ENCODE results near the gene NXF1. TPM values are rescaled to one million over a fixed set of nuclear protein-coding genes. Genes with fewer than 3 reads are reported as not detected.
A peak's percentile ranks its signal among the peaks of the same experiment; 100 is the strongest.

NXF1 gene
- total and polyA plus RNA-seq, 2 of the 13 experiments (the other 11 are each of a cell fraction or from before 2014, with no cell fraction given): 30.4 to 30.9 TPM

GRCh38 chr11:62850911-62851806 lies 45.9 kb upstream of the NXF1 start (continued):
- TF ChIP-seq FUBP1 (CRISPR knock-in tag; IDR thresholded peaks at IDR 0.05; ENCODE audit: borderline replicate concordance) (0 out of 2 replicates have a peak, but pooled peaks have one; percentile 6), CCDC6 (CRISPR knock-in tag; IDR thresholded peaks at IDR 0.05) (no peak), KDM2A (CRISPR knock-in tag; IDR thresholded peaks at IDR 0.05; ENCODE audit: borderline replicate concordance, low read depth) (no peak), ZNF276 (CRISPR knock-in tag; IDR thresholded peaks at IDR 0.05; ENCODE audit: low read depth) (no peak), MIER2 (CRISPR knock-in tag; IDR thresholded peaks at IDR 0.05) (no peak), TRIM22 (IDR thresholded peaks at IDR 0.05) (no peak), NFKB2 (CRISPR knock-in tag; IDR thresholded peaks at IDR 0.05; ENCODE audit: borderline replicate concordance) (no peak), ZNF468 (CRISPR knock-in tag; IDR thresholded peaks at IDR 0.05) (no peak), LCORL (IDR thresholded peaks at IDR 0.05) (no peak), LCORL (CRISPR knock-in tag; IDR thresholded peaks at IDR 0.05) (no peak), ATF6 (CRISPR knock-in tag; conservative IDR thresholded peaks at IDR 0.05) (no peak), TAF1 (CRISPR knock-in tag; IDR thresholded peaks at IDR 0.05) (no peak; the same call in 1 of the 2 replicates), RBM22 (optimal IDR thresholded peaks at IDR 0.05; ENCODE audit: low read length) (peak; percentile 97), U2AF1 (optimal IDR thresholded peaks at IDR 0.05; ENCODE audit: low read depth, low read length) (peak; percentile 55), DNMT1 (CRISPR knock-in tag; IDR thresholded peaks at IDR 0.05) (no peak), BATF2 (CRISPR knock-in tag; IDR thresholded peaks at IDR 0.05) (no peak), EED (CRISPR knock-in tag; IDR thresholded peaks at IDR 0.05) (no peak), ZNF766 (CRISPR knock-in tag; IDR thresholded peaks at IDR 0.05; ENCODE audit: borderline replicate concordance) (no peak), PLRG1 (conservative IDR thresholded peaks at IDR 0.05) (no peak), ZMYM2 (CRISPR knock-in tag; IDR thresholded peaks at IDR 0.05) (no peak), AKAP8 (CRISPR knock-in tag; IDR thresholded peaks at IDR 0.05) (0 out of 2 replicates have a peak, but pooled peaks have one; percentile 42), TGIF2 (CRISPR knock-in tag; IDR thresholded peaks at IDR 0.05) (no peak), ZNF543 (CRISPR knock-in tag; IDR thresholded peaks at IDR 0.05) (0 out of 2 replicates have a peak, but pooled peaks have one; percentile 33)
